GM19438 (cell line): Measurements from ENCODE around the gene TIAM1.
"Not testable (repeated sequence)": the region's sequence is repeated elsewhere in the genome, so short reads cannot be mapped to it uniquely, and the experiment has no call there.

Experiments
- ATAC-seq: cut with Tn5 transposase; IDR thresholded peaks from one replicate; pipeline ENCODE4 v1.9.1; 2021; ENCODE audit warnings: low read depth; ENCODE audit not compliant: unreplicated experiment

TIAM1 gene

GRCh38 chr21:31257265-31257664 is 86.8 kb downstream of the TIAM1 start:
- ATAC-seq: no peak

- no peak for ATAC-seq
Observed at GRCh38 chr21:31255896-31256295, 88.2 kb downstream of the TIAM1 start.

GRCh38 chr21:31255036-31255435 is 89.0 kb downstream of the TIAM1 start:
- ATAC-seq: no peak

GRCh38 chr21:31254131-31254530 is 89.9 kb downstream of the TIAM1 start:
- ATAC-seq: no peak

GRCh38 chr21:31253684-31254083 is 90.4 kb downstream of the TIAM1 start:
- no peak for ATAC-seq

GRCh38 chr21:31252611-31253010 is 91.5 kb downstream of the TIAM1 start:
- ATAC-seq: no peak

GRCh38 chr21:31252091-31252490 is 92.0 kb downstream of the TIAM1 start:
- ATAC-seq: no peak

- no peak for ATAC-seq
Observed at GRCh38 chr21:31251686-31252085, 92.4 kb downstream of the TIAM1 start.

- ATAC-seq: no peak
Observed at GRCh38 chr21:31248598-31248997, 95.5 kb downstream of the TIAM1 start.

- no peak for ATAC-seq
Observed at GRCh38 chr21:31243611-31244010, 100.5 kb downstream of the TIAM1 start.

GRCh38 chr21:31236528-31236927 is 107.5 kb downstream of the TIAM1 start:
- no peak for ATAC-seq

- no peak for ATAC-seq
Observed at GRCh38 chr21:31235671-31236450, 108.2 kb downstream of the TIAM1 start.

GRCh38 chr21:31234936-31235335 is 109.1 kb downstream of the TIAM1 start:
- ATAC-seq: no peak

GRCh38 chr21:31233711-31234110 is 110.3 kb downstream of the TIAM1 start:
- ATAC-seq: no peak

GRCh38 chr21:31232344-31232743 is 111.7 kb downstream of the TIAM1 start:
- no peak for ATAC-seq

GRCh38 chr21:31230937-31231336 is 113.1 kb downstream of the TIAM1 start:
- ATAC-seq: no peak

- ATAC-seq: not testable (repeated sequence)
Observed at GRCh38 chr21:31228723-31229122, 115.3 kb downstream of the TIAM1 start.

GRCh38 chr21:31225713-31226112 is 118.3 kb downstream of the TIAM1 start:
- no peak for ATAC-seq

- no peak for ATAC-seq
Observed at GRCh38 chr21:31222142-31222541, 121.9 kb downstream of the TIAM1 start.

- no peak for ATAC-seq
Observed at GRCh38 chr21:31221043-31221442, 123.0 kb downstream of the TIAM1 start.

- no peak for ATAC-seq
Observed at GRCh38 chr21:31220575-31220974, 123.5 kb downstream of the TIAM1 start.

- ATAC-seq: no peak
Observed at GRCh38 chr21:31218830-31219608, 125.0 kb downstream of the TIAM1 start.
